Activated CD8-positive, alpha-beta memory T cell treated with anti-CD3 and anti-CD28 coated beads, Interleukin-2, amount 50 U/mL, for 48 hours (primary cell): ENCODE measurements around the gene PIGV.

Experiments used
- DNase-seq: peaks from one replicate; pipeline ENCODE4 v3.0.0-alpha.2; 2020

The PIGV gene

GRCh38 chr1:26787706-26788514, at the start of gene PIGV:
TSS of gene PIGV (plus strand) at chr1:26787950. CDS start at chr1:26790816, 2,866 bp downstream.
- peak; percentile 96 for DNase-seq

- DNase-seq, result no peak
Measured at GRCh38 chr1:26739329-26739914, 48.3 kb upstream of the PIGV start.

- DNase-seq, result no peak
Measured at GRCh38 chr1:26740023-26740634, 47.6 kb upstream of the PIGV start.

GRCh38 chr1:26740952-26741351, 46.8 kb upstream of the PIGV start:
- no peak for DNase-seq

- DNase-seq, result no peak
Measured at GRCh38 chr1:26743426-26744059, 44.2 kb upstream of the PIGV start.

- peak; percentile 84 for DNase-seq
Measured at GRCh38 chr1:26744075-26744959, 43.4 kb upstream of the PIGV start.

GRCh38 chr1:26745191-26745590, 42.6 kb upstream of the PIGV start:
- no peak for DNase-seq

- no peak for DNase-seq
Measured at GRCh38 chr1:26747048-26747447, 40.7 kb upstream of the PIGV start.

GRCh38 chr1:26748351-26748750, 39.4 kb upstream of the PIGV start:
- DNase-seq, result no peak

- DNase-seq, result no peak
Measured at GRCh38 chr1:26749458-26749857, 38.3 kb upstream of the PIGV start.

GRCh38 chr1:26750428-26750827, 37.3 kb upstream of the PIGV start:
- DNase-seq, result no peak

GRCh38 chr1:26752519-26752918, 35.2 kb upstream of the PIGV start:
- DNase-seq, result no peak

- no peak for DNase-seq
Measured at GRCh38 chr1:26754086-26754874, 33.5 kb upstream of the PIGV start.

- no peak for DNase-seq
Measured at GRCh38 chr1:26758358-26758757, 29.4 kb upstream of the PIGV start.

- no peak for DNase-seq
Measured at GRCh38 chr1:26759531-26759930, 28.2 kb upstream of the PIGV start.

GRCh38 chr1:26761217-26761616, 26.5 kb upstream of the PIGV start:
- no peak for DNase-seq

GRCh38 chr1:26767714-26768113, 20.0 kb upstream of the PIGV start:
- no peak for DNase-seq

- no peak for DNase-seq
Measured at GRCh38 chr1:26768755-26769154, 19.0 kb upstream of the PIGV start.

GRCh38 chr1:26771285-26771642, 16.5 kb upstream of the PIGV start:
- no peak for DNase-seq

- DNase-seq, result no peak
Measured at GRCh38 chr1:26771643-26772321, 16.0 kb upstream of the PIGV start.

GRCh38 chr1:26772687-26773086, 15.1 kb upstream of the PIGV start:
- no peak for DNase-seq
